Measurements from ENCODE around the gene RANBP6.

DNA sequence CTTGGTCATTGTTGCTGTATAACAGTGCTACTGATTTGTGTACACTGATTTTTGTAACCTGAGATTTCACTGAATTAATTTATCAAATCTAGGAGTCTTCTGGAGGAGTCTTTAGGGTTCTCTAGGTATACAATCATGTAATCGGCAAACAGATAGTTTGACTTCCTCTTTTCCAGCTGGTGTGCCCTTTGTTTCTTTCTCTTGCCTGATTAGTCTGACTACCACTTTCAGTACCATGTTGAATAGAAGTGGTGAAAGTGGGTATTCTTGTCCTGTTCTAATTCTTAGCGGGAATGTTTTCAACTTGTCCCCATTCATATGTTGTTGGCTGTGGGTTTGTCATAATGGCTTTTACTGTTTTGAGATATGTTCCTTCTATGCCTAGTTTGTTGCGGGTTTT, 24.7 kb upstream of the RANBP6 start:
- TF ChIP-seq, protein P1, sequence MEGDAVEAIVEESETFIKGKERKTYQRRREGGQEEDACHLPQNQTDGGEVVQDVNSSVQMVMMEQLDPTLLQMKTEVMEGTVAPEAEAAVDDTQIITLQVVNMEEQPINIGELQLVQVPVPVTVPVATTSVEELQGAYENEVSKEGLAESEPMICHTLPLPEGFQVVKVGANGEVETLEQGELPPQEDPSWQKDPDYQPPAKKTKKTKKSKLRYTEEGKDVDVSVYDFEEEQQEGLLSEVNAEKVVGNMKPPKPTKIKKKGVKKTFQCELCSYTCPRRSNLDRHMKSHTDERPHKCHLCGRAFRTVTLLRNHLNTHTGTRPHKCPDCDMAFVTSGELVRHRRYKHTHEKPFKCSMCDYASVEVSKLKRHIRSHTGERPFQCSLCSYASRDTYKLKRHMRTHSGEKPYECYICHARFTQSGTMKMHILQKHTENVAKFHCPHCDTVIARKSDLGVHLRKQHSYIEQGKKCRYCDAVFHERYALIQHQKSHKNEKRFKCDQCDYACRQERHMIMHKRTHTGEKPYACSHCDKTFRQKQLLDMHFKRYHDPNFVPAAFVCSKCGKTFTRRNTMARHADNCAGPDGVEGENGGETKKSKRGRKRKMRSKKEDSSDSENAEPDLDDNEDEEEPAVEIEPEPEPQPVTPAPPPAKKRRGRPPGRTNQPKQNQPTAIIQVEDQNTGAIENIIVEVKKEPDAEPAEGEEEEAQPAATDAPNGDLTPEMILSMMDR (IDR thresholded peaks at IDR 0.05), result no peak
- no peak for TF ChIP-seq ZFX (IDR thresholded peaks at IDR 0.05; ENCODE audit: borderline replicate concordance)
